GM10266 (cell line): ENCODE measurements around the gene TMPRSS11A.

Experiments
- DNase-seq: peaks from one replicate; pipeline ENCODE4 v3.0.0; 2012; ENCODE audit errors: extremely low spot score
- TF ChIP-seq, protein P1 (sequence below): IDR thresholded peaks from 2 replicates; pipeline ENCODE4 v1.5.1; 2012; ENCODE audit warnings: mild to moderate bottlenecking, low read depth; ENCODE audit not compliant: control insufficient read depth, insufficient read depth; ENCODE audit errors: missing control alignments

Gene TMPRSS11A

GRCh38 chr4:67922697-67923096 lies 40.6 kb downstream of the TMPRSS11A start:
- DNase-seq: no peak
- TF ChIP-seq, protein P1, sequence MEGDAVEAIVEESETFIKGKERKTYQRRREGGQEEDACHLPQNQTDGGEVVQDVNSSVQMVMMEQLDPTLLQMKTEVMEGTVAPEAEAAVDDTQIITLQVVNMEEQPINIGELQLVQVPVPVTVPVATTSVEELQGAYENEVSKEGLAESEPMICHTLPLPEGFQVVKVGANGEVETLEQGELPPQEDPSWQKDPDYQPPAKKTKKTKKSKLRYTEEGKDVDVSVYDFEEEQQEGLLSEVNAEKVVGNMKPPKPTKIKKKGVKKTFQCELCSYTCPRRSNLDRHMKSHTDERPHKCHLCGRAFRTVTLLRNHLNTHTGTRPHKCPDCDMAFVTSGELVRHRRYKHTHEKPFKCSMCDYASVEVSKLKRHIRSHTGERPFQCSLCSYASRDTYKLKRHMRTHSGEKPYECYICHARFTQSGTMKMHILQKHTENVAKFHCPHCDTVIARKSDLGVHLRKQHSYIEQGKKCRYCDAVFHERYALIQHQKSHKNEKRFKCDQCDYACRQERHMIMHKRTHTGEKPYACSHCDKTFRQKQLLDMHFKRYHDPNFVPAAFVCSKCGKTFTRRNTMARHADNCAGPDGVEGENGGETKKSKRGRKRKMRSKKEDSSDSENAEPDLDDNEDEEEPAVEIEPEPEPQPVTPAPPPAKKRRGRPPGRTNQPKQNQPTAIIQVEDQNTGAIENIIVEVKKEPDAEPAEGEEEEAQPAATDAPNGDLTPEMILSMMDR: no peak

DNA sequence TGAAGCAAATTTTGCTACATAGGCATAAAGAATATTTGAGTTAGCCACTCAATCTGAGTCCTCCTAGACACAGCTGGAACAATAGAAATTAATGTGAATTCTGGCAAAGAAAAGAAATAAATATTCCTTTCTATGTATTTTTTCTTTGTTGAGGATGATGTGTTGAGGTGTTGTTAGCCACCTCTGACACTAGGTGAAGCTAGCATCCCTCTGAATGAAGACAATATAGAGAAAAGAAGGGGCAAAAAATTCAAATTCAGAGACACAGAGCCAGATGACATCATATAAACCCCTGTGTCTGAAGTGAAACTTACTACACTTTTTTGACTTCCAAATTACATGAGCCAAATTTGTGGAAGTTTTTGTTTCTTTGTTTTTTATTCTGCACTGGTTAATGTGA lies 44.9 kb downstream of the TMPRSS11A start:
- no peak for DNase-seq
- TF ChIP-seq, protein P1: peak; percentile 14

GRCh38 chr4:67915400-67915966 lies 47.8 kb downstream of the TMPRSS11A start:
- TF ChIP-seq, protein P1: no peak
- no peak for DNase-seq

- DNase-seq: no peak
- TF ChIP-seq, protein P1: no peak
Observed at GRCh38 chr4:67912080-67912479, 51.2 kb downstream of the TMPRSS11A start.

- no peak for DNase-seq
- TF ChIP-seq, protein P1: no peak
Observed at GRCh38 chr4:67911638-67912037, 51.7 kb downstream of the TMPRSS11A start.

DNA sequence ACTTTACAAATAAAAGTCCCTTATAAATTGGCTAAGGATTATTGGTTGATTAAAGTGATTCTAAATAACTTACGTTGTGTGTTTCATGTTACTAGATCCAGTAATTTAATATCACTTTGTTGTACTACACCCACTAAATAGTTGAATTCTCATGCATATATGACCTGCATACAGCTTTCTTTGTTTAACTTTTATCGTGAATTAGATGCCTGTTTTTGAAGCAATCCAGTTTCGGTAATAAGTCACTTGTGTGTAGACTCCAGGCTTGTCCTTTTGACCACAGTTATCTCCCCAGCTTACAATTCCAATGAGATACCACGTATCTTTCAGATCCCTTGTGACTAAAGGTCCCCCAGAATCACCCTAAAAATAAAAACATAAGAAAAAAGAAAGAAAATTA lies 52.2 kb downstream of the TMPRSS11A start:
- DNase-seq: no peak
- TF ChIP-seq, protein P1: no peak

GRCh38 chr4:67910585-67910905 lies 52.7 kb downstream of the TMPRSS11A start:
- no peak for DNase-seq
- TF ChIP-seq, protein P1: no peak
